Caco-2 (cell line): ENCODE results near the gene ASTN2. TPM values are rescaled to one million over a fixed set of nuclear protein-coding genes. Genes with fewer than 3 reads are reported as not detected.

Experiments
- BruUV-seq: library from RNA; stranded (reverse); fragments of 400-500 nt; replicated peaks from 2 replicates; lab custom pipeline; 2021; lab: Mats Ljungman, UMichigan
- CTCF ChIA-PET: fragments of 300-600 bp; sonication (Branson Sonifier 250); formaldehyde crosslinking; loops from one replicate; lab custom pipeline; 2022; ENCODE audit warnings: antibody characterized with exemption; lab: Charles Lee
- POLR2A ChIA-PET: fragments of 300-600 bp; sonication (Branson Sonifier 250); formaldehyde crosslinking; loops from one replicate; lab custom pipeline; 2022; ENCODE audit warnings: antibody characterized with exemption; lab: Charles Lee
- DNase-seq, 2 experiments: peaks; one replicate each; pipeline versions ENCODE4 v3.0.0 to v3.0.0-alpha.2; 2020 to 2022
- H3K27me3 ChIP-seq: replicated peaks from 2 replicates; pipeline ENCODE4 v1.6.0; 2011; ENCODE audit warnings: low read length; ENCODE audit not compliant: control insufficient read depth, insufficient read depth
- H3K36me3 ChIP-seq: 2 replicates; pipeline ENCODE4 v1.5.1; 2011; ENCODE audit warnings: low read length; ENCODE audit not compliant: control insufficient read depth, insufficient read depth
- H3K4me1 ChIP-seq: fragments of 250-450 bp; sonication (Bioruptor Pico); 2 replicates; pipeline ENCODE4 v1.5.1; 2020; ENCODE audit warnings: mild to moderate bottlenecking
- H3K4me3 ChIP-seq: 2 replicates; pipeline ENCODE4 v1.5.1; 2011; ENCODE audit warnings: low read depth, mild to moderate bottlenecking, control low read depth, low read length
- H3K9me3 ChIP-seq: fragments of 250-450 bp; sonication (Bioruptor Pico); 2 replicates; pipeline ENCODE4 v1.5.1; 2020; ENCODE audit warnings: mild to moderate bottlenecking, moderate library complexity
- H3K27ac Mint-ChIP-seq: one replicate; pipeline ENCODE4 v1.8.0; 2022; ENCODE audit warnings: mixed read lengths; ENCODE audit not compliant: unreplicated experiment
- H3K27me3 Mint-ChIP-seq: one replicate; pipeline ENCODE4 v1.8.0; 2022; ENCODE audit warnings: mixed read lengths; ENCODE audit not compliant: insufficient read depth, unreplicated experiment
- H3K36me3 Mint-ChIP-seq: one replicate; pipeline ENCODE4 v1.8.0; 2022; ENCODE audit warnings: mild to moderate bottlenecking, mixed read lengths; ENCODE audit not compliant: insufficient read depth, unreplicated experiment
- H3K4me1 Mint-ChIP-seq: one replicate; pipeline ENCODE4 v1.8.0; 2022; ENCODE audit warnings: low read depth, mixed read lengths; ENCODE audit not compliant: unreplicated experiment
- H3K4me3 Mint-ChIP-seq: one replicate; pipeline ENCODE4 v1.8.0; 2022; ENCODE audit warnings: mild to moderate bottlenecking, moderate library complexity, mixed read lengths; ENCODE audit not compliant: unreplicated experiment
- H3K9me3 Mint-ChIP-seq: one replicate; pipeline ENCODE4 v1.8.0; 2022; ENCODE audit warnings: mixed read lengths; ENCODE audit not compliant: unreplicated experiment
- CTCF ChIP-seq, 2 experiments: fragments of 200-600 bp in 1 of 2; IDR thresholded peaks; 1 replicate in 1 of 2; 2 replicates in 1 of 2; pipeline versions ENCODE4 v1.5.1 to v1.8.0; 2011 to 2022; ENCODE audit warnings: antibody characterized with exemption in 1 of 2, control low read depth in 1 of 2, inconsistent platforms in 1 of 2, low read depth in 1 of 2, low read length in 1 of 2, mild to moderate bottlenecking in 1 of 2, moderate library complexity in 1 of 2; ENCODE audit not compliant: insufficient read depth in 1 of 2, severe bottlenecking in 1 of 2, unreplicated experiment in 1 of 2
- intact Hi-C: fragments of 100-400 bp; cut with micrococcal nuclease; formaldehyde crosslinking; loops from one replicate; pipeline ENCODE4 v1.10.0; 2022; ENCODE audit not compliant: unreplicated experiment
- total RNA-seq: library from RNA; stranded (reverse); gene quantifications from 2 replicates; pipeline ENCODE4 v1.2.3, GENCODE V29; 2022

Gene ASTN2
- total RNA-seq, 1 experiment from 2014 or later, result 12.7 TPM

- H3K27me3 Mint-ChIP-seq, result no peaks in the 10 kb centered on the region
- TF ChIP-seq CTCF (IDR thresholded peaks at IDR 0.05; ENCODE audit: insufficient read depth in 1 of 2, low read depth in 1 of 2, low read length in 1 of 2, severe bottlenecking in 1 of 2, unreplicated experiment in 1 of 2), result no peak
- Histone ChIP-seq H3K4me3 (no peak overlapping the region), H3K4me1 (no peaks in the 10 kb centered on the region), H3K36me3 (no peaks in the 10 kb centered on the region), H3K27me3 (no peaks in the 10 kb centered on the region), H3K9me3 (no peaks in the 10 kb centered on the region)
- no peak overlapping the region for H3K4me3 Mint-ChIP-seq
- no peaks in the 10 kb centered on the region for H3K4me1 Mint-ChIP-seq
- BruUV-seq, result no TSS peak
- DNase-seq, result no peak
- ChIA-PET POLR2A (no interaction called here), CTCF (no interaction called here)
- no peaks in the 10 kb centered on the region for H3K36me3 Mint-ChIP-seq
- intact Hi-C loops, result no loop called here
- no peak overlapping the region for H3K27ac Mint-ChIP-seq
- H3K9me3 Mint-ChIP-seq, result no peaks in the 10 kb centered on the region
Measured at GRCh38 chr9:116409638-116410037, 1005.2 kb downstream of the ASTN2 start.

- CTCF ChIA-PET, result no interaction called here
- H3K36me3 Mint-ChIP-seq, result no peaks in the 10 kb centered on the region
Measured at GRCh38 chr9:116409129-116409528, 1005.7 kb downstream of the ASTN2 start.

GRCh38 chr9:116406469-116406868 lies 1008.4 kb downstream of the ASTN2 start:
- CTCF ChIA-PET, result no interaction called here
- no peaks in the 10 kb centered on the region for H3K9me3 ChIP-seq
- H3K27me3 ChIP-seq, result no peaks in the 10 kb centered on the region
- Mint-ChIP-seq H3K4me1 (no peaks in the 10 kb centered on the region), H3K9me3 (no peaks in the 10 kb centered on the region), H3K27me3 (no peaks in the 10 kb centered on the region), H3K27ac (no peak overlapping the region), H3K36me3 (no peaks in the 10 kb centered on the region), H3K4me3 (no peak overlapping the region)
- no peak overlapping the region for H3K4me3 ChIP-seq
- DNase-seq, result no peak
- intact Hi-C loops, result no loop called here
- POLR2A ChIA-PET, result no interaction called here
- BruUV-seq, result no TSS peak
- H3K36me3 ChIP-seq, result no peaks in the 10 kb centered on the region
- no peaks in the 10 kb centered on the region for H3K4me1 ChIP-seq
- no peak for TF ChIP-seq CTCF (IDR thresholded peaks at IDR 0.05; ENCODE audit: insufficient read depth in 1 of 2, low read depth in 1 of 2, low read length in 1 of 2, severe bottlenecking in 1 of 2, unreplicated experiment in 1 of 2)

More at GRCh38 chr9:116409129-116409528, 1005.7 kb downstream of the ASTN2 start:
- Histone ChIP-seq H3K36me3 (no peaks in the 10 kb centered on the region), H3K4me3 (no peak overlapping the region), H3K4me1 (no peaks in the 10 kb centered on the region), H3K27me3 (no peaks in the 10 kb centered on the region), H3K9me3 (no peaks in the 10 kb centered on the region)
- Mint-ChIP-seq H3K4me1 (no peaks in the 10 kb centered on the region), H3K9me3 (no peaks in the 10 kb centered on the region), H3K27me3 (no peaks in the 10 kb centered on the region), H3K4me3 (no peak overlapping the region), H3K27ac (no peak overlapping the region)
- no peak for TF ChIP-seq CTCF (IDR thresholded peaks at IDR 0.05; ENCODE audit: insufficient read depth in 1 of 2, low read depth in 1 of 2, low read length in 1 of 2, severe bottlenecking in 1 of 2, unreplicated experiment in 1 of 2)
- BruUV-seq, result no TSS peak
- no peak for DNase-seq
- POLR2A ChIA-PET, result no interaction called here
- intact Hi-C loops, result no loop called here
